Activated CD4-positive, alpha-beta T cell treated with anti-CD3 and anti-CD28 coated beads for 36 hours (primary cell): ENCODE results near the gene TMED5. TPM values are rescaled to one million over a fixed set of nuclear protein-coding genes. Genes with fewer than 3 reads are reported as not detected.
A peak's percentile ranks its signal among the peaks of the same experiment; 100 is the strongest.

Experiments used
- ATAC-seq: fragments of 200-7000 bp; cut with Tn5 transposase; one replicate; pipeline ENCODE4 v1.10.0; 2021; ENCODE audit warnings: mild to moderate bottlenecking, moderate library complexity
- CTCF ChIA-PET: fragments of 350-600 bp; sonication (Branson Sonifier 250); formaldehyde crosslinking; loops from one replicate; lab custom pipeline; 2021; ENCODE audit warnings: antibody characterized with exemption; lab: Charles Lee
- POLR2A ChIA-PET: fragments of 350-600 bp; sonication (Branson Sonifier 250); formaldehyde crosslinking; loops from one replicate; lab custom pipeline; 2021; ENCODE audit warnings: antibody characterized with exemption, inconsistent platforms; lab: Charles Lee
- DNase-seq: peaks from one replicate; pipeline ENCODE4 v3.0.0-alpha.2; 2020
- H3K27ac Mint-ChIP-seq: one replicate; pipeline ENCODE4 v1.8.0; 2021; ENCODE audit warnings: mixed read lengths
- H3K27me3 Mint-ChIP-seq: one replicate; pipeline ENCODE4 v1.8.0; 2021; ENCODE audit warnings: mixed read lengths
- H3K36me3 Mint-ChIP-seq: one replicate; pipeline ENCODE4 v1.8.0; 2021; ENCODE audit warnings: low read depth, mixed read lengths
- H3K4me1 Mint-ChIP-seq: one replicate; pipeline ENCODE4 v1.8.0; 2021; ENCODE audit warnings: mixed read lengths
- H3K4me3 Mint-ChIP-seq: one replicate; pipeline ENCODE4 v1.8.0; 2021; ENCODE audit warnings: mild to moderate bottlenecking, moderate library complexity, mixed read lengths
- H3K9me3 Mint-ChIP-seq: one replicate; pipeline ENCODE4 v1.8.0; 2021; ENCODE audit warnings: low read depth, mixed read lengths
- intact Hi-C, 2 experiments: fragments of 100-400 bp; cut with DNase I in 1 of 2; cut with micrococcal nuclease in 1 of 2; formaldehyde crosslinking; loops; one replicate each; pipeline versions ENCODE4 v1.14.2 to v1.15.1; 2022 to 2024; cut with DNase I, micrococcal nuclease
- total RNA-seq, 2 experiments: library from RNA; stranded (reverse); gene quantifications; one replicate each; pipeline ENCODE4 v1.2.3, GENCODE V29; 2021

Gene TMED5
- total RNA-seq, 2 experiments from 2014 or later, result 32.6 to 33.0 TPM

- ATAC-seq (no peak), DNase-seq (no peak)
- H3K27ac Mint-ChIP-seq, result no peak overlapping the region
- CTCF ChIA-PET, result interaction anchor here (1.0 kb wide), 1 partner anchor 94 kb away, joined by 3 read pairs; no protein-coding TSS in a partner anchor
- no peak overlapping the region for H3K4me3 Mint-ChIP-seq
- POLR2A ChIA-PET, result no interaction called here
- H3K27me3 Mint-ChIP-seq, result no peaks in the 10 kb centered on the region
- H3K9me3 Mint-ChIP-seq, result no peaks in the 10 kb centered on the region
- intact Hi-C loops, result no loop called here
- H3K36me3 Mint-ChIP-seq, result peaks cover 26% of the 10 kb centered on the region
- peaks cover 8% of the 10 kb centered on the region for H3K4me1 Mint-ChIP-seq
Measured at GRCh38 chr1:93123201-93123783, 56.9 kb downstream of the TMED5 start.

DNA sequence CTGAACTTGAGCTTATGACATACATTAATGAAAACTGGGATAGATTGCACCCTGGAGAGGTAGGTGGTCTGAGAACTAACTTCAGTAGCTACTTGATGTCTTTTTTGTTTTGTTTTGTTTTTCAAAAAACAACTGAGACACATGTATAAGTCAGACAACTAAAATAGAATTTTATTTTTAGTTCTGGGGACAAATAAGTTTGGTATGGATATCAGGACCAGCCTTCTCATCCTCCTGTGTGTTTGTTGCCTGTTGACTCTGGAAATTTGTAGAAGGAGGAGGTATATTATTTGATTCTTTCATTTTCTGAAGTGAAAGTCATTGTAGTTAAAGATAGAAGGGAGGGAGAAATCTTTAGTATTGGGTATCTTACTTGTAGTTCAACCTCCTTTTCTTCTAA, 59.6 kb downstream of the TMED5 start:
- Mint-ChIP-seq H3K9me3 (no peaks in the 10 kb centered on the region), H3K27ac (no peak overlapping the region), H3K27me3 (no peaks in the 10 kb centered on the region), H3K4me3 (no peak overlapping the region), H3K36me3 (peaks cover 26% of the 10 kb centered on the region), H3K4me1 (peaks cover 8% of the 10 kb centered on the region)
- POLR2A ChIA-PET, result no interaction called here
- ATAC-seq, result no peak
- no peak for DNase-seq
- intact Hi-C loops, result loop anchor here in 1 of 2 experiments (2.0 kb wide), 1 partner anchor 20 kb away; no protein-coding TSS in a partner anchor
- CTCF ChIA-PET, result interaction anchor here (0.8 kb wide), 1 partner anchor 116 kb away, joined by 3 read pairs; no protein-coding TSS in a partner anchor

GRCh38 chr1:93114391-93114790, 65.8 kb downstream of the TMED5 start:
- intact Hi-C loops, result no loop called here
- Mint-ChIP-seq H3K9me3 (no peaks in the 10 kb centered on the region), H3K27ac (no peak overlapping the region), H3K36me3 (peaks cover 27% of the 10 kb centered on the region), H3K27me3 (no peaks in the 10 kb centered on the region), H3K4me3 (no peak overlapping the region), H3K4me1 (peaks cover 23% of the 10 kb centered on the region)
- no peak for ATAC-seq
- ChIA-PET POLR2A (no interaction called here), CTCF (interaction anchor here (0.6 to 1.5 kb wide), 3 partner anchors 12 to 91 kb away, joined by 3 to 5 read pairs (median 3); no protein-coding TSS in a partner anchor)
- DNase-seq, result no peak

DNA sequence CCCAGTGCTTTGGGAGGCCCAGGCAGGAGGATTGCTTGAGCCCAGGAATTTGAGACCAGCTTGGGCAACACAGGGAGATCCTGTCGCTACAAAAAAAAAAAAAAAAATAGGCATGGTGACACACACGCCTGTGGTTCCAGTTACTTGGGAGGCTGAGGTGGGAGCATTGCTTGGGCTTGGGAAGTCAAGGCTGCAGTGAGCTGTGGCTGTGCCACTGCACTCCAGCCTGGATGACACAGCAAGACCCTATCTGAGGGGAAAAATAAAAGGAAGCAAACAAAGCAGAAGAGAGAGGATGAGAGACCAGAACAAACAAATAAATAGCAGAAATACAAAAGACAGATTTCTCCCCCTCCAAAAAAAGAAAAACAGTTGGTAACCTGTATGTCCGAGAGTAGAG, 67.1 kb downstream of the TMED5 start:
- no peak overlapping the region for H3K27ac Mint-ChIP-seq
- H3K9me3 Mint-ChIP-seq, result peaks cover 6% of the 10 kb centered on the region
- POLR2A ChIA-PET, result no interaction called here
- H3K4me3 Mint-ChIP-seq, result no peak overlapping the region
- DNase-seq (no peak), ATAC-seq (no peak)
- H3K27me3 Mint-ChIP-seq, result no peaks in the 10 kb centered on the region
- CTCF ChIA-PET, result interaction anchor here (1.4 kb wide), 1 partner anchor 90 kb away, joined by 3 read pairs; no protein-coding TSS in a partner anchor
- intact Hi-C loops, result no loop called here
- peaks cover 32% of the 10 kb centered on the region for H3K36me3 Mint-ChIP-seq
- peaks cover 31% of the 10 kb centered on the region for H3K4me1 Mint-ChIP-seq

DNA sequence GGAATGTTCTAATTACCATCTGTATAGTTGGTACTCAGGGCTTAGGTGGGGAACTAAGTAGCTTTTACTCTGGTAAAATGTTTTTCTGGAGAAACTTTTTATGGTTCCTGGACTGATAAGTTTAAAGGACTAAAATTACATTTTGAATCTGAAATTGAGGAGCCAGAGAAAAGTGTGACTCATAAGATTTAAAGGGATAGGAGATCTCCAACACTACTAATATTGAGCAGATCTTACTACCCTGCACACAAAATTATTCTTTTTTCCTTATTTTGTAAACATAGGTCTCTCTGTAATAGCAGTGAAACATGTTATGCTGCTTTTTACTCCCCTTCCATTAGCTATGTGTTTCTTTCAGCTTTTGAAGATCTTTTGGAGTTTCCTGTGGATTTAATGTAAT, 68.7 kb downstream of the TMED5 start:
- Mint-ChIP-seq H3K36me3 (peaks cover 41% of the 10 kb centered on the region), H3K27me3 (no peaks in the 10 kb centered on the region), H3K4me1 (peaks cover 32% of the 10 kb centered on the region), H3K9me3 (peaks cover 14% of the 10 kb centered on the region), H3K4me3 (no peak overlapping the region), H3K27ac (peak overlapping the region; percentile 14)
- ATAC-seq, result no peak
- intact Hi-C loops, result no loop called here
- POLR2A ChIA-PET, result no interaction called here
- CTCF ChIA-PET, result interaction anchor here (0.6 kb wide), 1 partner anchor 58 kb away, joined by 3 read pairs; no protein-coding TSS in a partner anchor
- DNase-seq, result no peak

DNA sequence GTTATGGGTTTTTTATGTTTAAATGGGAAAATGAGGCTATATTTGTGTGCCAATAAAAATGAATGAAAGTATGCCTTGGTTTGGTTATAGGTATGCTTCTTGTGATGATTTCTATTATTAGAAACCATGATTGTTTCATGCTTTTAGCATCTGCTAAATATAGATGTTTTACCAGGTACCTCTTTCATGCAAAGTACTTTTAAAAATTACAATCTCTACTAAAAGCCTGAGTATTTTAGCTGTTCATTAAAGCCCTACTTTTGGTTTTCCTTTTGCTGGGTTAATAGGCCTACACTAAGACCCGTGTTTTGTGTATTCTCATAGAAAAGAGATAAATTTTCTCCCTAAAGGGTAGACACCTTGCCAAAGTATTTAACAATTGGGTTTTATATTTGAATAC, 69.1 kb downstream of the TMED5 start:
- H3K36me3 Mint-ChIP-seq, result peaks cover 42% of the 10 kb centered on the region
- CTCF ChIA-PET, result interaction anchor here (0.6 to 1.1 kb wide), 3 partner anchors 31 to 113 kb away, joined by 3 to 4 read pairs (median 3); no protein-coding TSS in a partner anchor
- POLR2A ChIA-PET, result interaction anchor here (0.6 kb wide), 1 partner anchor 176 kb away, joined by 4 read pairs; no protein-coding TSS in a partner anchor
- H3K27me3 Mint-ChIP-seq, result no peaks in the 10 kb centered on the region
- intact Hi-C loops, result no loop called here
- no peak overlapping the region for H3K4me3 Mint-ChIP-seq
- ATAC-seq (no peak), DNase-seq (no peak)
- no peak overlapping the region for H3K27ac Mint-ChIP-seq
- peaks cover 32% of the 10 kb centered on the region for H3K4me1 Mint-ChIP-seq
- peaks cover 14% of the 10 kb centered on the region for H3K9me3 Mint-ChIP-seq

GRCh38 chr1:93109578-93109977, 70.6 kb downstream of the TMED5 start:
- Mint-ChIP-seq H3K4me3 (no peak overlapping the region), H3K9me3 (peaks cover 16% of the 10 kb centered on the region), H3K27me3 (no peaks in the 10 kb centered on the region), H3K27ac (no peak overlapping the region), H3K4me1 (peaks cover 32% of the 10 kb centered on the region), H3K36me3 (peaks cover 49% of the 10 kb centered on the region)
- DNase-seq, result no peak
- no peak for ATAC-seq
- intact Hi-C loops, result no loop called here
- POLR2A ChIA-PET, result interaction anchor here (0.5 to 0.7 kb wide), 2 partner anchors 8 to 239 kb away, joined by 3 to 6 read pairs; no protein-coding TSS in a partner anchor
- CTCF ChIA-PET, result interaction anchor here (0.6 to 1.7 kb wide), 2 partner anchors 8 to 15 kb away, joined by 3 to 4 read pairs; no protein-coding TSS in a partner anchor

- H3K36me3 Mint-ChIP-seq, result peaks cover 55% of the 10 kb centered on the region
- ChIA-PET CTCF (interaction anchor here (0.6 to 0.9 kb wide), 2 partner anchors 56 to 59 kb away, joined by 3 read pairs; no protein-coding TSS in a partner anchor), POLR2A (no interaction called here)
- H3K27me3 Mint-ChIP-seq, result no peaks in the 10 kb centered on the region
- no peak overlapping the region for H3K27ac Mint-ChIP-seq
- ATAC-seq, result no peak
- intact Hi-C loops, result no loop called here
- H3K4me1 Mint-ChIP-seq, result peaks cover 28% of the 10 kb centered on the region
- DNase-seq, result no peak
- H3K9me3 Mint-ChIP-seq, result peaks cover 16% of the 10 kb centered on the region
- H3K4me3 Mint-ChIP-seq, result no peak overlapping the region
Measured at GRCh38 chr1:93108335-93108734, 71.9 kb downstream of the TMED5 start.

DNA sequence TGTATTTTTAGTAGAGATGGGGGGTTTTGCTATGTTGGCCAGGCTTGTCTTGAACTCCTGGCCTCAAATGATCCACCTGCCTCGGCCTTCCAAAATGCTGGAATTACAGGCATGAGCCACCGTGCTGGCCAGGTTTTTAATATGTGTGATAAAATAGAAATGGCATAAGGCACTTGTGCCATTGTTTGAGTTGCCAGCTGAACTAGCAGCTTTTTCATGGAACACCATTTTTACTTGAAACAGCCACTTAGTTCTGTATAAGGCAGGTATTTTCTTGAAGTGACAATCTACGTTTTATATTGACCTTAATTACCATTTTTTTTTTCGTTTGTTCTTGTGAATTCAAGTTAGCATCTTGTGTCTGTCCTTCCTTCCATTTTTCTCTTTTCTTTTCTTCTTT, 72.8 kb downstream of the TMED5 start:
- CTCF ChIA-PET, result interaction anchor here (0.9 kb wide), 1 partner anchor 57 kb away, joined by 3 read pairs; no protein-coding TSS in a partner anchor
- ATAC-seq, result no peak

DNA sequence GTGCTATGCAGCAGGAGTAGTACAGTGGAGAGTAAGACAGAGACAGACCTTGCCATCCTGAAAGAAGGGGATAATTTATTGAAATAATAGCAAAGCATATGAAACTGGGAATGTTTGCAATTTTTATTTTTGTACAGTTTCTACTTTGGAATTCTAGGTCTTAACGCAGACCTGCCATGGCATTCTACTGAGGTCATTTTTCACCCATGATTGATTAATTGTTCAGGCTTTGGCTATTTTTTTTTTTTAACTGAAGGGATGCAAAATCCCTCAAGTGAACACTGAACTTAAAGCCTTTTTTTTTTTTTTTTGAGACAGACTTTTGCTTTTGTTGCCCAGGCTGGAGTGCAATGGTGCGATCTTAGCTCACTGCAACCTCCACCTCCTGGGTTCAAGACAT, 74.0 kb downstream of the TMED5 start:
- Mint-ChIP-seq H3K27me3 (no peaks in the 10 kb centered on the region), H3K4me1 (peaks cover 30% of the 10 kb centered on the region), H3K27ac (no peak overlapping the region), H3K36me3 (peaks cover 58% of the 10 kb centered on the region), H3K9me3 (peaks cover 16% of the 10 kb centered on the region), H3K4me3 (no peak overlapping the region)
- intact Hi-C loops, result no loop called here
- ATAC-seq, result no peak
- ChIA-PET CTCF (no interaction called here), POLR2A (no interaction called here)
- no peak for DNase-seq

More for the DNA sequence above, 72.8 kb downstream of the TMED5 start:
- no peak overlapping the region for H3K27ac Mint-ChIP-seq
- H3K4me1 Mint-ChIP-seq, result peaks cover 30% of the 10 kb centered on the region
- H3K4me3 Mint-ChIP-seq, result no peak overlapping the region
- POLR2A ChIA-PET, result no interaction called here
- H3K9me3 Mint-ChIP-seq, result peaks cover 16% of the 10 kb centered on the region
- H3K27me3 Mint-ChIP-seq, result no peaks in the 10 kb centered on the region
- intact Hi-C loops, result no loop called here
- no peak for DNase-seq
- H3K36me3 Mint-ChIP-seq, result peaks cover 55% of the 10 kb centered on the region

DNA sequence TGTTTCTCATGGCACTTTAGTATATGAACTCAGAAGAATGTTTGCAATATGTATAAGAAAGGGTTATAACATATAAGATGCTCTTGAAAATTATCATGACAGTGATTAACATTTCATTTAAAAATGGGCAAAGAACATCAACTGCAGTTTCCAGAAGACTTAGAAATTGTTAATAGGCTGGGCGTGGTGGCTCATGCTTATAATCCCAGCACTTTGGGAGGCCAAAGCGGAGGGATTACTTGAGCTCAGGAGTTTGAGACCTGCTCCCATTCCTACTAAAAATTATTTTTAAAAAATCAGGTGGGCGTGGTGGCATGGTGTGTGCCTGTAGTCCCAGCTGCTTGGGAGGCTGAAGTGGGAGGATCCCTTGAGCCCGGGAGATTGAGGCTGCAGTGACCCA, 78.1 kb downstream of the TMED5 start:
- Mint-ChIP-seq H3K4me3 (no peak overlapping the region), H3K27me3 (no peaks in the 10 kb centered on the region), H3K36me3 (peaks cover 37% of the 10 kb centered on the region), H3K9me3 (peaks cover 6% of the 10 kb centered on the region), H3K27ac (no peak overlapping the region), H3K4me1 (peaks cover 34% of the 10 kb centered on the region)
- ChIA-PET CTCF (no interaction called here), POLR2A (no interaction called here)
- intact Hi-C loops, result no loop called here
- ATAC-seq (no peak), DNase-seq (no peak)
